Fibroblast of lung (primary cell): ENCODE results near the gene ITGB4. TPM values are rescaled to one million over a fixed set of nuclear protein-coding genes. Genes with fewer than 3 reads are reported as not detected.

Experiments
- DNase-seq, 2 donors: peaks; one replicate each; pipeline versions ENCODE4 v3.0.0 to v3.0.0-alpha.2; 2010; ENCODE audit warnings: low read depth in 2 of 2
- H2AFZ ChIP-seq: 2 replicates; pipeline ENCODE4 v1.5.1; 2012; ENCODE audit warnings: low read length, control low read depth, inconsistent platforms
- H3K27ac ChIP-seq: 2 replicates; pipeline ENCODE4 v1.5.1; 2011; ENCODE audit warnings: low read length, control low read depth; ENCODE audit not compliant: insufficient read depth
- H3K27me3 ChIP-seq: 2 replicates; pipeline ENCODE4 v1.5.1; 2011; ENCODE audit warnings: mild to moderate bottlenecking, low read length; ENCODE audit not compliant: control insufficient read depth, insufficient read depth
- H3K36me3 ChIP-seq: 2 replicates; pipeline ENCODE4 v1.5.1; 2011; ENCODE audit warnings: low read length; ENCODE audit not compliant: control insufficient read depth, insufficient read depth
- H3K4me1 ChIP-seq: 2 replicates; pipeline ENCODE4 v1.5.1; 2011; ENCODE audit warnings: low read length; ENCODE audit not compliant: control insufficient read depth, insufficient read depth; ENCODE audit errors: extremely low read depth
- H3K4me2 ChIP-seq: 2 replicates; pipeline ENCODE4 v1.5.1; 2011; ENCODE audit warnings: low read length, control low read depth; ENCODE audit not compliant: insufficient read depth; ENCODE audit errors: extremely low read depth
- H3K4me3 ChIP-seq, 4 experiments: fragments of 200-600 bp in 1 of 4; sonication (generic) in 1 of 4; replicated peaks in 1 of 4; 2 replicates each; pipeline ENCODE4 v1.5.1; 2011 to 2016; ENCODE audit warnings: low read length in 4 of 4, low read depth in 3 of 4, mild to moderate bottlenecking in 3 of 4, control low read depth in 2 of 4, inconsistent platforms in 1 of 4, mixed read lengths in 1 of 4; ENCODE audit not compliant: insufficient read depth in 1 of 4; ENCODE audit errors: control extremely low read depth in 1 of 4
- H3K79me2 ChIP-seq: 2 replicates; pipeline ENCODE4 v1.5.1; 2012; ENCODE audit warnings: mild to moderate bottlenecking, low read length, inconsistent platforms; ENCODE audit not compliant: control insufficient read depth, insufficient read depth
- H3K9ac ChIP-seq: 2 replicates; pipeline ENCODE4 v1.5.1; 2011; ENCODE audit warnings: mild to moderate bottlenecking, low read length, control low read depth; ENCODE audit not compliant: insufficient read depth
- H3K9me3 ChIP-seq: 2 replicates; pipeline ENCODE4 v1.5.1; 2012; ENCODE audit warnings: low read depth, low read length; ENCODE audit not compliant: control insufficient read depth, insufficient read depth
- H4K20me1 ChIP-seq: 2 replicates; pipeline ENCODE4 v1.5.1; 2011; ENCODE audit warnings: low read length; ENCODE audit not compliant: control insufficient read depth, insufficient read depth; ENCODE audit errors: extremely low read depth
- EZH2 ChIP-seq: IDR thresholded peaks from 2 replicates; pipeline ENCODE4 v1.5.1; 2012; ENCODE audit warnings: low read length, control low read depth, mild to moderate bottlenecking; ENCODE audit errors: missing control alignments
- polyA plus RNA-seq, 2 donors: library from polyadenylated mRNA; depleted of rRNA in 1 of 2; stranded (reverse) in 1 of 2; unstranded in 1 of 2; fragments of >200 nt; gene quantifications; 2 replicates each; pipeline ENCODE4 v1.2.1, GENCODE V29; 2011 to 2012; ENCODE audit warnings: missing spikeins in 1 of 2
- total RNA-seq: library from RNA; depleted of rRNA; stranded (reverse); fragments of >200 nt; gene quantifications from 2 replicates; pipeline ENCODE4 v1.2.1, GENCODE V29; 2014
- TF ChIP-seq, protein P1 (sequence below), 2 donors: IDR thresholded peaks in 1 of 2; conservative IDR thresholded peaks in 1 of 2; 1 replicate in 1 of 2; 2 replicates in 1 of 2; pipeline ENCODE4 v1.5.1; 2011 to 2012; ENCODE audit warnings: low read length in 2 of 2, control low read depth in 1 of 2, inconsistent platforms in 1 of 2, low read depth in 1 of 2, mild to moderate bottlenecking in 1 of 2

The ITGB4 gene
- total and polyA plus RNA-seq, 2 donors (not counting 1 experiment from before 2014, with no cell fraction given), result 0.17 TPM

DNA sequence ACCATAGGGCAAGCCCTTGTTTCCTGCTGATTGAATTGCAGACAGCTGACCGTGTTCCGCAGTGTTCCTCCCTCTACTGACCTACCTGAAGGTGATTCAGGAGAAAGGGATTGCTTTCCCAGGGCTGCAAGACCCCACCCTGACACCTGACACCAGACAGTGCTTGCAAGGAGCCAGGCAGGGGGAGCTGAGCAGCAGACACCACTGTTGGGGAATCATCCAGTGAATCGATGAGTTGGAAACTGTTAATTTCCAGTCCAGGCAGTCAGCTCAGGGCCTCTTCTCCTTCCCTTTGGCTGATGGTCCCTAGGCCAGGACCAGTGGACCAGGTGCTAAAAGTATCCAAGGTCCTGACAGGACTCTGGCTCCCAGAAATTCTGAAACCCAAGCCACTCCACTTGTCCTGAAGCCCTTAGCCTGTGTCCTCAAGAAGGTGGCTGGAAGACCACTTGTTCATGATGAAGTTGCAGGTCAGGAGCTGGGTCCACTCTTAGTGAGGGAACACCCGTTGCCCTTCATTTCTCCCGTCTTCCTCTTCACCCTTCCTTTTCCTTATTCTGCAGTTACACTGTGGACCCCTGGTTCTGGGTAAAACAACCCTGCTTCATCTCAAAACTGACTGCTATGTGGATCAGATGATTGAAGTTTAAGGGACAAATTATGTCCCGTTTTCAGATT lies 53.9 kb downstream of the ITGB4 start:
- Histone ChIP-seq H3K27me3 (no peaks in the 10 kb centered on the region), H3K4me1 (peaks cover 2% of the 10 kb centered on the region), H3K9ac (no peak overlapping the region), H3K4me3 (no peak overlapping the region), H3K9me3 (no peaks in the 10 kb centered on the region), H3K79me2 (peaks cover 23% of the 10 kb centered on the region), H3K4me2 (no peak overlapping the region), H3K36me3 (peaks cover 15% of the 10 kb centered on the region), H2AFZ (no peak overlapping the region), H4K20me1 (peaks cover 8% of the 10 kb centered on the region), H3K27ac (no peak overlapping the region)
- TF ChIP-seq EZH2, result no peak
- TF ChIP-seq, protein P1, sequence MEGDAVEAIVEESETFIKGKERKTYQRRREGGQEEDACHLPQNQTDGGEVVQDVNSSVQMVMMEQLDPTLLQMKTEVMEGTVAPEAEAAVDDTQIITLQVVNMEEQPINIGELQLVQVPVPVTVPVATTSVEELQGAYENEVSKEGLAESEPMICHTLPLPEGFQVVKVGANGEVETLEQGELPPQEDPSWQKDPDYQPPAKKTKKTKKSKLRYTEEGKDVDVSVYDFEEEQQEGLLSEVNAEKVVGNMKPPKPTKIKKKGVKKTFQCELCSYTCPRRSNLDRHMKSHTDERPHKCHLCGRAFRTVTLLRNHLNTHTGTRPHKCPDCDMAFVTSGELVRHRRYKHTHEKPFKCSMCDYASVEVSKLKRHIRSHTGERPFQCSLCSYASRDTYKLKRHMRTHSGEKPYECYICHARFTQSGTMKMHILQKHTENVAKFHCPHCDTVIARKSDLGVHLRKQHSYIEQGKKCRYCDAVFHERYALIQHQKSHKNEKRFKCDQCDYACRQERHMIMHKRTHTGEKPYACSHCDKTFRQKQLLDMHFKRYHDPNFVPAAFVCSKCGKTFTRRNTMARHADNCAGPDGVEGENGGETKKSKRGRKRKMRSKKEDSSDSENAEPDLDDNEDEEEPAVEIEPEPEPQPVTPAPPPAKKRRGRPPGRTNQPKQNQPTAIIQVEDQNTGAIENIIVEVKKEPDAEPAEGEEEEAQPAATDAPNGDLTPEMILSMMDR (conservative IDR thresholded peaks at IDR 0.05 in 1 of 2, IDR thresholded peaks at IDR 0.05 in 1 of 2; ENCODE audit: low read depth in 1 of 2, low read length in 2 of 2), result no peak
- peak; percentile 38 to 44 for DNase-seq

DNA sequence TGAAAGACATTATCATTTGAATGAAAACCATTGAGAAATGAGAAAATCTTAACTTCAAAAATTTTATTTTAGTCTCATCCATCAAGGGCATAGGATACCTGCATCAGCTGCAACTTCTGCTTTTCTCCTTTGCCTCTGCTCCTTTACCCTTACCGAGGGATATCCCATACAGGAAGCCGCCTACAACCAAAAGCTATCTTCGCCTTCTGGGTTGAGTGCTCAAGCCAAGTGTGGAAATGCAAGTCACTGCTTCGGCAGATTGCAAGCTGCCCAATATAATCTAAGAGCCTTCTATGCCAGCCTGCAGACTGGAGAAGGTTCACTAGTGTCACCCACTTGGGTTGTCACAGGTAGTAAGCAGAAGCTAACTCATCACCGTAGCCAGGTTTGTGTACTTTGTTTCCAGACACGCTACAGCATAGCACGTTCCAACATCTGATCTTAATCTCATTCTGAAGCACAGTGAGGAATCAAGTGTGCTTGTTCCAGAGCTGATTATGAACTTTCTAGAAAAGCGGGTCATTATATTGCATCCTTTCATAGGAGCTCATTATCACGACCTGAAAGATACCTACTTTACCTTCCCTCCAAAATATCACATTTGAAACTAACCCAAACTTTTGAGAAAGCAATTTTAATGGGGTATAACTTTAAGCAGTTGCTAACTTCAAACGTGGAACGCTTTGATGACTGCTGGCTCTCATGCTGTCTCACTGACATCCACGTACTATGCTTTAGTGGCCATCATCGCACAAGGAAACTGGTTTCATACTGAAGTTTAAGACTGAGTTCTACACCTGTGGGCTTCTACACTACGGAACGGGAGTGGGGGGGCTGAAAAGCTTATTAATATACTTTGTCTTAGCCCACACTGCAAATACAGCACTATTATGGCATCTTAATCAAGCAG lies 55.4 kb downstream of the ITGB4 start:
- Histone ChIP-seq H3K9ac (no peak overlapping the region), H4K20me1 (peaks cover 8% of the 10 kb centered on the region), H3K4me1 (peaks cover 3% of the 10 kb centered on the region), H3K27ac (no peak overlapping the region), H3K9me3 (no peaks in the 10 kb centered on the region), H3K27me3 (no peaks in the 10 kb centered on the region), H3K79me2 (peaks cover 23% of the 10 kb centered on the region), H3K36me3 (peaks cover 15% of the 10 kb centered on the region), H3K4me3 (peak overlapping the region; percentile 13 to 98 (median 90)), H2AFZ (no peak overlapping the region), H3K4me2 (peak overlapping the region; percentile 78)
- TF ChIP-seq EZH2, result no peak
- TF ChIP-seq, protein P1 (conservative IDR thresholded peaks at IDR 0.05 in 1 of 2, IDR thresholded peaks at IDR 0.05 in 1 of 2; ENCODE audit: low read depth in 1 of 2, low read length in 2 of 2), result no peak
- DNase-seq, result peak in 1 of 2 donors; percentile 32

DNA sequence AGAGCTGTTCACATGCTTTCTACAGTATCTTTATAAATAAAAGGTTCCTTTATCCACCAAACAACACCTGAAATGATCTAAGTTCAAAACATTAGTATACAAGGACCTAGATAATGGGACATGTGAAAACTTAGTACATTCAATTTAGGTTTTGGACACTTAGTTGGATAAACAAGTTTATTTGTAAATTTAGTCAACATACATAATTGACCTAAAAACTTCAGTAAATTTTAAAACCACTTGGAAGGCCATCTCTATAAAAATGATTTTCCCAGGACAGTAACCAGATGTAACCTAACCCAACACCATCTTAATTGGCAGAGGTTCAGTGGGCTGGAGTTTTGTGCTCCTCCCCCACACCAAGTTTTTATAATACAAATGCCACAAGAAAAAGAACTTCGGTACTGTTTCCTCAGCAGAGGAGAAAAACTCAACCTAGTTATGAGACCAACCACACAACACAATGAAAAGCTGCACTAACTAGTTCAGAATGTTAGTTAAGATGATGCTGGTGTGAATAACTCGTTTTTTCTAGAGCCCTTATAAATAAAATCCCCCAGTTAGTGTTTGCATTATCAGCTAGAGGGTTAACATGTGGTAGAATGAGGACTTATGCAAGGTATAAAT lies 56.1 kb downstream of the ITGB4 start:
- Histone ChIP-seq H3K27ac (no peak overlapping the region), H3K36me3 (peaks cover 15% of the 10 kb centered on the region)

More for the DNA sequence above, 56.1 kb downstream of the ITGB4 start:
- no peaks in the 10 kb centered on the region for H3K27me3 ChIP-seq
- H2AFZ ChIP-seq, result no peak overlapping the region
- peak overlapping the region; percentile 90 to 98 (median 91) for H3K4me3 ChIP-seq
- no peaks in the 10 kb centered on the region for H3K9me3 ChIP-seq
- peak in 1 of 2 donors; percentile 51 for DNase-seq
- peak overlapping the region; percentile 87 for H3K4me2 ChIP-seq
- peaks cover 23% of the 10 kb centered on the region for H3K79me2 ChIP-seq
- H3K9ac ChIP-seq, result no peak overlapping the region
- peaks cover 3% of the 10 kb centered on the region for H3K4me1 ChIP-seq
- H4K20me1 ChIP-seq, result peaks cover 8% of the 10 kb centered on the region
- no peak for TF ChIP-seq EZH2
- TF ChIP-seq, protein P1 (conservative IDR thresholded peaks at IDR 0.05 in 1 of 2, IDR thresholded peaks at IDR 0.05 in 1 of 2; ENCODE audit: low read depth in 1 of 2, low read length in 2 of 2), result no peak
